SK-N-SH treated with all-trans-retinoic acid at 6 μM for 48 hours (cell line): ENCODE data around the gene PCSK2.

Experiments used
- ATAC-seq: fragments of 200-7000 bp; cut with Tn5 transposase; 3 replicates; pipeline ENCODE4 v1.9.1; 2020; ENCODE audit warnings: mild to moderate bottlenecking, moderate library complexity
- ARNTL ChIP-seq: fragments of 450-650 bp; formaldehyde crosslinking; IDR thresholded peaks from 2 replicates; pipeline ENCODE4 v1.5.0; 2020; ENCODE audit warnings: low read depth, mild to moderate bottlenecking, moderate library complexity, borderline replicate concordance
- BACH2 ChIP-seq: fragments of 250-450 bp; sonication (Bioruptor Pico); IDR thresholded peaks from 2 replicates; pipeline ENCODE4 v1.9.0; 2021; ENCODE audit warnings: mild to moderate bottlenecking, borderline replicate concordance
- CSDC2 ChIP-seq: fragments of 250-450 bp; sonication (Bioruptor Pico); IDR thresholded peaks from 2 replicates; pipeline ENCODE4 v1.5.0; 2020; ENCODE audit warnings: mild to moderate bottlenecking, moderate library complexity
- ESRRG ChIP-seq: fragments of 250-450 bp; sonication (Bioruptor Pico); IDR thresholded peaks from 2 replicates; pipeline ENCODE4 v1.6.1; 2021; ENCODE audit warnings: mild to moderate bottlenecking
- GLIS3 ChIP-seq: fragments of 250-450 bp; sonication (Bioruptor Pico); IDR thresholded peaks from 2 replicates; pipeline ENCODE4 v1.5.0; 2020; ENCODE audit warnings: mild to moderate bottlenecking, moderate library complexity
- ISL1 ChIP-seq: fragments of 250-450 bp; sonication (Bioruptor Pico); IDR thresholded peaks from 2 replicates; pipeline ENCODE4 v2.1.2; 2022; ENCODE audit warnings: mild to moderate bottlenecking, moderate library complexity
- PPARA ChIP-seq: fragments of 250-450 bp; sonication (Bioruptor Pico); IDR thresholded peaks from 2 replicates; pipeline ENCODE4 v1.5.0; 2020; ENCODE audit warnings: mild to moderate bottlenecking, borderline replicate concordance
- RARB ChIP-seq: fragments of 250-450 bp; sonication (Bioruptor Pico); IDR thresholded peaks from 2 replicates; pipeline ENCODE4 v1.8.0; 2021; ENCODE audit warnings: mild to moderate bottlenecking, moderate library complexity
- SNAI2 ChIP-seq: fragments of 250-450 bp; sonication (Bioruptor Pico); IDR thresholded peaks from 2 replicates; pipeline ENCODE4 v1.5.0; 2020; ENCODE audit warnings: mild to moderate bottlenecking, moderate library complexity
- TCF4 ChIP-seq: fragments of 250-450 bp; sonication (Bioruptor Pico); IDR thresholded peaks from 2 replicates; pipeline ENCODE4 v1.8.0; 2021; ENCODE audit warnings: mild to moderate bottlenecking, moderate library complexity, borderline replicate concordance
- ZC3H10 ChIP-seq: fragments of 250-450 bp; sonication (Bioruptor Pico); IDR thresholded peaks from 2 replicates; pipeline ENCODE4 v1.5.1; 2021; ENCODE audit warnings: mild to moderate bottlenecking, moderate library complexity
- ZFP3 ChIP-seq: fragments of 250-450 bp; sonication (Bioruptor Pico); IDR thresholded peaks from 2 replicates; pipeline ENCODE4 v1.5.0; 2020; ENCODE audit warnings: mild to moderate bottlenecking, moderate library complexity
- ZFP30 ChIP-seq: fragments of 450-650 bp; formaldehyde crosslinking; IDR thresholded peaks from 2 replicates; pipeline ENCODE4 v1.5.0; 2022; ENCODE audit warnings: mild to moderate bottlenecking, moderate library complexity
- ZNF565 ChIP-seq: fragments of 450-650 bp; formaldehyde crosslinking; conservative IDR thresholded peaks from 2 replicates; pipeline ENCODE4 v1.5.0; 2020; ENCODE audit warnings: low read depth, mild to moderate bottlenecking, moderate library complexity
- ZNF70 ChIP-seq: fragments of 450-650 bp; formaldehyde crosslinking; IDR thresholded peaks from 2 replicates; pipeline ENCODE4 v1.5.0; 2020; ENCODE audit warnings: mild to moderate bottlenecking, moderate library complexity
- TF ChIP-seq, protein P1 (sequence below): fragments of 250-450 bp; sonication (Bioruptor Pico); IDR thresholded peaks from 2 replicates; pipeline ENCODE4 v1.8.0; 2021; ENCODE audit warnings: low read depth, mild to moderate bottlenecking, moderate library complexity, borderline replicate concordance
- TF ChIP-seq, protein P2 (sequence below): fragments of 250-450 bp; sonication (Bioruptor Pico); IDR thresholded peaks from 2 replicates; pipeline ENCODE4 v1.5.1; 2020; ENCODE audit warnings: low read depth, mild to moderate bottlenecking, moderate library complexity
- TF ChIP-seq, protein P3 (sequence below): fragments of 250-450 bp; sonication (Bioruptor Pico); IDR thresholded peaks from 2 replicates; pipeline ENCODE4 v1.8.0; 2020; ENCODE audit warnings: mild to moderate bottlenecking, moderate library complexity, borderline replicate concordance
- TF ChIP-seq, protein P4 (sequence below): fragments of 250-450 bp; sonication (Bioruptor Pico); IDR thresholded peaks from 2 replicates; pipeline ENCODE4 v1.5.0; 2020; ENCODE audit warnings: mild to moderate bottlenecking, moderate library complexity
- TF ChIP-seq, protein P5 (sequence below): fragments of 250-450 bp; sonication (Bioruptor Pico); IDR thresholded peaks from 2 replicates; pipeline ENCODE4 v1.5.1; 2021; ENCODE audit warnings: mild to moderate bottlenecking, moderate library complexity

PCSK2 gene, protein sequence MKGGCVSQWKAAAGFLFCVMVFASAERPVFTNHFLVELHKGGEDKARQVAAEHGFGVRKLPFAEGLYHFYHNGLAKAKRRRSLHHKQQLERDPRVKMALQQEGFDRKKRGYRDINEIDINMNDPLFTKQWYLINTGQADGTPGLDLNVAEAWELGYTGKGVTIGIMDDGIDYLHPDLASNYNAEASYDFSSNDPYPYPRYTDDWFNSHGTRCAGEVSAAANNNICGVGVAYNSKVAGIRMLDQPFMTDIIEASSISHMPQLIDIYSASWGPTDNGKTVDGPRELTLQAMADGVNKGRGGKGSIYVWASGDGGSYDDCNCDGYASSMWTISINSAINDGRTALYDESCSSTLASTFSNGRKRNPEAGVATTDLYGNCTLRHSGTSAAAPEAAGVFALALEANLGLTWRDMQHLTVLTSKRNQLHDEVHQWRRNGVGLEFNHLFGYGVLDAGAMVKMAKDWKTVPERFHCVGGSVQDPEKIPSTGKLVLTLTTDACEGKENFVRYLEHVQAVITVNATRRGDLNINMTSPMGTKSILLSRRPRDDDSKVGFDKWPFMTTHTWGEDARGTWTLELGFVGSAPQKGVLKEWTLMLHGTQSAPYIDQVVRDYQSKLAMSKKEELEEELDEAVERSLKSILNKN

DNA sequence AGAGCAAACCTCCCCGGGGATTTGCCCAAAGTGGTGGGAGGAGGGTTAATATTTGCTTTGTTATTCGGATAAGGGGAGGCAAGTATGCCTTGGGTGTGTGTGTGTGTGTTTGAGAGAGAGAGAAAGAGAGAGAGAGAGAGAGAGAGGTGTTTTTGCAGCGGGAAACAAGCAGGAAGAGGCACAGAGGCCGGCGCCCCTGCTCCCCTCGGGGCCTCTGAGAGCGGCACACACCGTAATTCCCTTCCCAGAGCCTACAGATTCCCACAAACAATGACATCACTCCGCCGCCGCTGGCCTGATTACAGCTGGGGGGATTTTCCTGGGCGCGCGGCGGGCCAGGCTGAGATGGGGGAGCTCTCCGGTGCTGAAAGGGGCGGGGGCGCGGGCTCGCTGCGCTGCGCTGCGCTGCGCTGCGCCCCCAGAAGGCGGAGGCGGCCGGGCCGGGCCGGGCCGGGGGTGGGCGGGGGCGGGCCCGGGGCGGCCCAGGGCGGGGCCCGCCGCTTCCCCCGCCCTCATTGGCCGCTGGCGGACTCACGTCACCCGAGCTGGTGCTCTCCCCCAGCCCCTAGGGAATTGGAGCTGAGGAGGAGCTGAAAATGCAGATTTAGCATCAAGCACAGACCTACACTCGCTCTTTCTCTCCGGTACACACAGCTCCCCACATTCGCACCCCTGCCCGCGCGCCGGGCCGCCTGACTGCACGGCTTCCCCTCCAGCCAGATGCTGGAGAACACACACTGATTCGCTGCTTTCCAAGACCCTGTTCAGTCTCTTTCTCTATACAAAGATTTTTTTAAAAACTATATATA, at the start of gene PCSK2:
TSS of gene PCSK2 (plus strand) at position 631 of the 809 bp plus-strand sequence. CDS start 266 bp downstream, outside the sequence.
- TF ChIP-seq RARB (CRISPR knock-in tag) (no peak), ZFP30 (CRISPR knock-in tag) (no peak), ESRRG (CRISPR knock-in tag) (no peak), ARNTL (no peak), ZNF70 (CRISPR knock-in tag) (no peak), ISL1 (CRISPR knock-in tag) (no peak), TCF4 (no peak), BACH2 (no peak), ZFP3 (CRISPR knock-in tag) (no peak), CSDC2 (CRISPR knock-in tag) (no peak), SNAI2 (CRISPR knock-in tag) (no peak), PPARA (no peak)
- TF ChIP-seq, protein P1, sequence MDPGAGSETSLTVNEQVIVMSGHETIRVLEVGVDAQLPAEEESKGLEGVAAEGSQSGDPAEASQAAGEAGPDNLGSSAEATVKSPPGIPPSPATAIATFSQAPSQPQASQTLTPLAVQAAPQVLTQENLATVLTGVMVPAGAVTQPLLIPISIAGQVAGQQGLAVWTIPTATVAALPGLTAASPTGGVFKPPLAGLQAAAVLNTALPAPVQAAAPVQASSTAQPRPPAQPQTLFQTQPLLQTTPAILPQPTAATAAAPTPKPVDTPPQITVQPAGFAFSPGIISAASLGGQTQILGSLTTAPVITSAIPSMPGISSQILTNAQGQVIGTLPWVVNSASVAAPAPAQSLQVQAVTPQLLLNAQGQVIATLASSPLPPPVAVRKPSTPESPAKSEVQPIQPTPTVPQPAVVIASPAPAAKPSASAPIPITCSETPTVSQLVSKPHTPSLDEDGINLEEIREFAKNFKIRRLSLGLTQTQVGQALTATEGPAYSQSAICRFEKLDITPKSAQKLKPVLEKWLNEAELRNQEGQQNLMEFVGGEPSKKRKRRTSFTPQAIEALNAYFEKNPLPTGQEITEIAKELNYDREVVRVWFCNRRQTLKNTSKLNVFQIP (CRISPR knock-in tag), result no peak
- TF ChIP-seq, protein P2, sequence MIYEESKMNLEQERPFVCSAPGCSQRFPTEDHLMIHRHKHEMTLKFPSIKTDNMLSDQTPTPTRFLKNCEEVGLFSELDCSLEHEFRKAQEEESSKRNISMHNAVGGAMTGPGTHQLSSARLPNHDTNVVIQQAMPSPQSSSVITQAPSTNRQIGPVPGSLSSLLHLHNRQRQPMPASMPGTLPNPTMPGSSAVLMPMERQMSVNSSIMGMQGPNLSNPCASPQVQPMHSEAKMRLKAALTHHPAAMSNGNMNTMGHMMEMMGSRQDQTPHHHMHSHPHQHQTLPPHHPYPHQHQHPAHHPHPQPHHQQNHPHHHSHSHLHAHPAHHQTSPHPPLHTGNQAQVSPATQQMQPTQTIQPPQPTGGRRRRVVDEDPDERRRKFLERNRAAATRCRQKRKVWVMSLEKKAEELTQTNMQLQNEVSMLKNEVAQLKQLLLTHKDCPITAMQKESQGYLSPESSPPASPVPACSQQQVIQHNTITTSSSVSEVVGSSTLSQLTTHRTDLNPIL (CRISPR knock-in tag), result no peak
- TF ChIP-seq, protein P3, sequence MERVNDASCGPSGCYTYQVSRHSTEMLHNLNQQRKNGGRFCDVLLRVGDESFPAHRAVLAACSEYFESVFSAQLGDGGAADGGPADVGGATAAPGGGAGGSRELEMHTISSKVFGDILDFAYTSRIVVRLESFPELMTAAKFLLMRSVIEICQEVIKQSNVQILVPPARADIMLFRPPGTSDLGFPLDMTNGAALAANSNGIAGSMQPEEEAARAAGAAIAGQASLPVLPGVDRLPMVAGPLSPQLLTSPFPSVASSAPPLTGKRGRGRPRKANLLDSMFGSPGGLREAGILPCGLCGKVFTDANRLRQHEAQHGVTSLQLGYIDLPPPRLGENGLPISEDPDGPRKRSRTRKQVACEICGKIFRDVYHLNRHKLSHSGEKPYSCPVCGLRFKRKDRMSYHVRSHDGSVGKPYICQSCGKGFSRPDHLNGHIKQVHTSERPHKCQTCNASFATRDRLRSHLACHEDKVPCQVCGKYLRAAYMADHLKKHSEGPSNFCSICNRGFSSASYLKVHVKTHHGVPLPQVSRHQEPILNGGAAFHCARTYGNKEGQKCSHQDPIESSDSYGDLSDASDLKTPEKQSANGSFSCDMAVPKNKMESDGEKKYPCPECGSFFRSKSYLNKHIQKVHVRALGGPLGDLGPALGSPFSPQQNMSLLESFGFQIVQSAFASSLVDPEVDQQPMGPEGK (CRISPR knock-in tag), result no peak
- ATAC-seq, result peak; percentile 78

DNA sequence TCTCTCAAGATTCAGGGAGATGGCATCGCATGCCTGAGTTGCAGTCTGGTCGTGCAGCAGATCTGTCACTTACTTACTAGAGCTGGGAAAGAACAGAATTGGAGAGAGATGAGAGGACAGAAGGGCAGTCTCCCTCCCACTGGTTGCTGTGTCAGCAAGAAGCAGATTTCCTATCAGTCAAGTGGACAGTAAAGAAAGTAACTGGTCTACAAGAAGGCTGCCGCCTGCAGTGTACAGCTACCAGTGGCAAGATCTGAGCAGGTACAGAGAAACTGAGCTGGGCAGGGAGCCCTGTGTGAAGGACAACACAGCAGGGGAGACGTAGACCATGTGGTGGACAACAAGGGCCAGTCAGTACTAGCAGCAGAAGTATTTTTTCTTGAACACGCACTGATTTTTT, 49.5 kb upstream of the PCSK2 start:
- TF ChIP-seq, protein P4, sequence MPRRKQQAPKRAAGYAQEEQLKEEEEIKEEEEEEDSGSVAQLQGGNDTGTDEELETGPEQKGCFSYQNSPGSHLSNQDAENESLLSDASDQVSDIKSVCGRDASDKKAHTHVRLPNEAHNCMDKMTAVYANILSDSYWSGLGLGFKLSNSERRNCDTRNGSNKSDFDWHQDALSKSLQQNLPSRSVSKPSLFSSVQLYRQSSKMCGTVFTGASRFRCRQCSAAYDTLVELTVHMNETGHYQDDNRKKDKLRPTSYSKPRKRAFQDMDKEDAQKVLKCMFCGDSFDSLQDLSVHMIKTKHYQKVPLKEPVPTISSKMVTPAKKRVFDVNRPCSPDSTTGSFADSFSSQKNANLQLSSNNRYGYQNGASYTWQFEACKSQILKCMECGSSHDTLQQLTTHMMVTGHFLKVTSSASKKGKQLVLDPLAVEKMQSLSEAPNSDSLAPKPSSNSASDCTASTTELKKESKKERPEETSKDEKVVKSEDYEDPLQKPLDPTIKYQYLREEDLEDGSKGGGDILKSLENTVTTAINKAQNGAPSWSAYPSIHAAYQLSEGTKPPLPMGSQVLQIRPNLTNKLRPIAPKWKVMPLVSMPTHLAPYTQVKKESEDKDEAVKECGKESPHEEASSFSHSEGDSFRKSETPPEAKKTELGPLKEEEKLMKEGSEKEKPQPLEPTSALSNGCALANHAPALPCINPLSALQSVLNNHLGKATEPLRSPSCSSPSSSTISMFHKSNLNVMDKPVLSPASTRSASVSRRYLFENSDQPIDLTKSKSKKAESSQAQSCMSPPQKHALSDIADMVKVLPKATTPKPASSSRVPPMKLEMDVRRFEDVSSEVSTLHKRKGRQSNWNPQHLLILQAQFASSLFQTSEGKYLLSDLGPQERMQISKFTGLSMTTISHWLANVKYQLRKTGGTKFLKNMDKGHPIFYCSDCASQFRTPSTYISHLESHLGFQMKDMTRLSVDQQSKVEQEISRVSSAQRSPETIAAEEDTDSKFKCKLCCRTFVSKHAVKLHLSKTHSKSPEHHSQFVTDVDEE (CRISPR knock-in tag), result no peak
- TF ChIP-seq SNAI2 (CRISPR knock-in tag) (no peak), ZC3H10 (no peak), ZNF565 (CRISPR knock-in tag) (no peak), TCF4 (no peak), ISL1 (CRISPR knock-in tag) (no peak), BACH2 (no peak), ARNTL (no peak), GLIS3 (CRISPR knock-in tag) (no peak), PPARA (no peak), ZFP3 (CRISPR knock-in tag) (no peak), ZNF70 (CRISPR knock-in tag) (no peak)
- TF ChIP-seq, protein P3 (CRISPR knock-in tag), result no peak
- TF ChIP-seq, protein P2 (CRISPR knock-in tag), result no peak
- TF ChIP-seq, protein P5, sequence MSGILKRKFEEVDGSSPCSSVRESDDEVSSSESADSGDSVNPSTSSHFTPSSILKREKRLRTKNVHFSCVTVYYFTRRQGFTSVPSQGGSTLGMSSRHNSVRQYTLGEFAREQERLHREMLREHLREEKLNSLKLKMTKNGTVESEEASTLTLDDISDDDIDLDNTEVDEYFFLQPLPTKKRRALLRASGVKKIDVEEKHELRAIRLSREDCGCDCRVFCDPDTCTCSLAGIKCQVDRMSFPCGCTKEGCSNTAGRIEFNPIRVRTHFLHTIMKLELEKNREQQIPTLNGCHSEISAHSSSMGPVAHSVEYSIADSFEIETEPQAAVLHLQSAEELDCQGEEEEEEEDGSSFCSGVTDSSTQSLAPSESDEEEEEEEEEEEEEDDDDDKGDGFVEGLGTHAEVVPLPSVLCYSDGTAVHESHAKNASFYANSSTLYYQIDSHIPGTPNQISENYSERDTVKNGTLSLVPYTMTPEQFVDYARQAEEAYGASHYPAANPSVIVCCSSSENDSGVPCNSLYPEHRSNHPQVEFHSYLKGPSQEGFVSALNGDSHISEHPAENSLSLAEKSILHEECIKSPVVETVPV, result no peak
- TF ChIP-seq, protein P1 (CRISPR knock-in tag), result no peak

More for the DNA sequence above, 49.5 kb upstream of the PCSK2 start:
- no peak for ATAC-seq
